Neural crest cell (in vitro differentiated cells): ENCODE results near the gene DDIT4L. TPM values are rescaled to one million over a fixed set of nuclear protein-coding genes. Genes with fewer than 3 reads are reported as not detected.

Source experiments
- DNase-seq: peaks from one replicate; pipeline ENCODE4 v3.0.0; 2021; ENCODE audit warnings: low read depth, mixed read lengths, low spot score
- H3K27ac Mint-ChIP-seq: one replicate; pipeline ENCODE4 v1.8.0; 2021; ENCODE audit warnings: mild to moderate bottlenecking, mixed read lengths; ENCODE audit not compliant: unreplicated experiment
- H3K27me3 Mint-ChIP-seq: 2 replicates; pipeline ENCODE4 v1.8.0; 2021; ENCODE audit warnings: low read depth, mild to moderate bottlenecking, mixed read lengths
- H3K36me3 Mint-ChIP-seq: 2 replicates; pipeline ENCODE4 v1.8.0; 2021; ENCODE audit warnings: low read depth, mild to moderate bottlenecking, mixed read lengths
- H3K4me1 Mint-ChIP-seq: 2 replicates; pipeline ENCODE4 v1.8.0; 2021; ENCODE audit warnings: mixed read lengths
- H3K4me3 Mint-ChIP-seq: one replicate; pipeline ENCODE4 v1.8.0; 2021; ENCODE audit warnings: mild to moderate bottlenecking, mixed read lengths
- H3K9me3 Mint-ChIP-seq: 2 replicates; pipeline ENCODE4 v1.8.0; 2021; ENCODE audit warnings: mixed read lengths
- total RNA-seq: library from RNA; stranded (reverse); gene quantifications from 2 replicates; pipeline ENCODE4 v1.2.1, GENCODE V29; 2021
- TF ChIP-seq, protein P1 (sequence below): fragments of 200-600 bp; sonication (generic); conservative IDR thresholded peaks from 2 replicates; pipeline ENCODE4 v1.5.0; 2021; ENCODE audit warnings: antibody characterized with exemption, mild to moderate bottlenecking

The DDIT4L gene
- total RNA-seq, 1 donor from 2014 or later, result 0.14 TPM

GRCh38 chr4:100170986-100171385, 19.3 kb downstream of the DDIT4L start:
- no peak for DNase-seq
- H3K4me3 Mint-ChIP-seq, result no peak overlapping the region
- H3K4me1 Mint-ChIP-seq, result peaks cover 8% of the 10 kb centered on the region
- peaks cover 2% of the 10 kb centered on the region for H3K27me3 Mint-ChIP-seq
- no peaks in the 10 kb centered on the region for H3K9me3 Mint-ChIP-seq
- no peaks in the 10 kb centered on the region for H3K36me3 Mint-ChIP-seq
- H3K27ac Mint-ChIP-seq, result no peak overlapping the region
- TF ChIP-seq, protein P1, sequence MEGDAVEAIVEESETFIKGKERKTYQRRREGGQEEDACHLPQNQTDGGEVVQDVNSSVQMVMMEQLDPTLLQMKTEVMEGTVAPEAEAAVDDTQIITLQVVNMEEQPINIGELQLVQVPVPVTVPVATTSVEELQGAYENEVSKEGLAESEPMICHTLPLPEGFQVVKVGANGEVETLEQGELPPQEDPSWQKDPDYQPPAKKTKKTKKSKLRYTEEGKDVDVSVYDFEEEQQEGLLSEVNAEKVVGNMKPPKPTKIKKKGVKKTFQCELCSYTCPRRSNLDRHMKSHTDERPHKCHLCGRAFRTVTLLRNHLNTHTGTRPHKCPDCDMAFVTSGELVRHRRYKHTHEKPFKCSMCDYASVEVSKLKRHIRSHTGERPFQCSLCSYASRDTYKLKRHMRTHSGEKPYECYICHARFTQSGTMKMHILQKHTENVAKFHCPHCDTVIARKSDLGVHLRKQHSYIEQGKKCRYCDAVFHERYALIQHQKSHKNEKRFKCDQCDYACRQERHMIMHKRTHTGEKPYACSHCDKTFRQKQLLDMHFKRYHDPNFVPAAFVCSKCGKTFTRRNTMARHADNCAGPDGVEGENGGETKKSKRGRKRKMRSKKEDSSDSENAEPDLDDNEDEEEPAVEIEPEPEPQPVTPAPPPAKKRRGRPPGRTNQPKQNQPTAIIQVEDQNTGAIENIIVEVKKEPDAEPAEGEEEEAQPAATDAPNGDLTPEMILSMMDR, result no peak

- Mint-ChIP-seq H3K4me1 (peaks cover 16% of the 10 kb centered on the region), H3K27ac (no peak overlapping the region), H3K27me3 (peaks cover 2% of the 10 kb centered on the region), H3K4me3 (no peak overlapping the region), H3K36me3 (no peaks in the 10 kb centered on the region), H3K9me3 (no peaks in the 10 kb centered on the region)
- TF ChIP-seq, protein P1, result no peak
- no peak for DNase-seq
Measured at GRCh38 chr4:100169491-100170485, 20.5 kb downstream of the DDIT4L start.

GRCh38 chr4:100168521-100168920, 21.7 kb downstream of the DDIT4L start:
- no peak overlapping the region for H3K27ac Mint-ChIP-seq
- H3K36me3 Mint-ChIP-seq, result no peaks in the 10 kb centered on the region
- peaks cover 23% of the 10 kb centered on the region for H3K4me1 Mint-ChIP-seq
- H3K9me3 Mint-ChIP-seq, result no peaks in the 10 kb centered on the region
- no peak for DNase-seq
- no peak overlapping the region for H3K4me3 Mint-ChIP-seq
- TF ChIP-seq, protein P1, result no peak
- peaks cover 5% of the 10 kb centered on the region for H3K27me3 Mint-ChIP-seq

GRCh38 chr4:100166297-100167039, 23.8 kb downstream of the DDIT4L start:
- Mint-ChIP-seq H3K9me3 (peaks cover 2% of the 10 kb centered on the region), H3K4me1 (peaks cover 23% of the 10 kb centered on the region), H3K36me3 (no peaks in the 10 kb centered on the region), H3K27ac (no peak overlapping the region), H3K27me3 (peaks cover 5% of the 10 kb centered on the region), H3K4me3 (no peak overlapping the region)
- TF ChIP-seq, protein P1, result no peak
- no peak for DNase-seq

- no peak for DNase-seq
- peaks cover 23% of the 10 kb centered on the region for H3K4me1 Mint-ChIP-seq
- TF ChIP-seq, protein P1, result no peak
- no peak overlapping the region for H3K4me3 Mint-ChIP-seq
- peaks cover 5% of the 10 kb centered on the region for H3K27me3 Mint-ChIP-seq
- H3K36me3 Mint-ChIP-seq, result no peaks in the 10 kb centered on the region
- peaks cover 6% of the 10 kb centered on the region for H3K9me3 Mint-ChIP-seq
- H3K27ac Mint-ChIP-seq, result no peak overlapping the region
Measured at GRCh38 chr4:100165809-100166208, 24.5 kb downstream of the DDIT4L start.
